ENCODE results near the gene GPNMB.

GRCh38 chr7:23235813-23236221 is 10.8 kb upstream of the GPNMB start:
- no peak for TF ChIP-seq CTCF (IDR thresholded peaks at IDR 0.05)
- peak in 1 of 3 donors; percentile 42 for TF ChIP-seq POLR2AphosphoS5 (IDR thresholded peaks at IDR 0.05)
- TF ChIP-seq POLR2A (IDR thresholded peaks at IDR 0.05), result no peak
- TF ChIP-seq EP300 (IDR thresholded peaks at IDR 0.05), result no peak
